Neural progenitor cell (in vitro differentiated cells): ENCODE results near the gene SERPINA12.

Source experiments
- EZH2 ChIP-seq: fragments of 200-600 bp; sonication (generic); IDR thresholded peaks from 2 replicates; pipeline ENCODE4 v1.6.1; 2017; ENCODE audit warnings: antibody characterized with exemption, mild to moderate bottlenecking, moderate library complexity
- EZH2phosphoT487 ChIP-seq: fragments of 200-600 bp; sonication (generic); IDR thresholded peaks from 2 replicates; pipeline ENCODE4 v1.6.1; 2017; ENCODE audit warnings: antibody characterized with exemption
- TF ChIP-seq, protein P1 (sequence below): fragments of 200-600 bp; sonication (generic); IDR thresholded peaks from 2 replicates; pipeline ENCODE4 v1.5.1; 2017; ENCODE audit warnings: antibody characterized with exemption, mild to moderate bottlenecking

DNA sequence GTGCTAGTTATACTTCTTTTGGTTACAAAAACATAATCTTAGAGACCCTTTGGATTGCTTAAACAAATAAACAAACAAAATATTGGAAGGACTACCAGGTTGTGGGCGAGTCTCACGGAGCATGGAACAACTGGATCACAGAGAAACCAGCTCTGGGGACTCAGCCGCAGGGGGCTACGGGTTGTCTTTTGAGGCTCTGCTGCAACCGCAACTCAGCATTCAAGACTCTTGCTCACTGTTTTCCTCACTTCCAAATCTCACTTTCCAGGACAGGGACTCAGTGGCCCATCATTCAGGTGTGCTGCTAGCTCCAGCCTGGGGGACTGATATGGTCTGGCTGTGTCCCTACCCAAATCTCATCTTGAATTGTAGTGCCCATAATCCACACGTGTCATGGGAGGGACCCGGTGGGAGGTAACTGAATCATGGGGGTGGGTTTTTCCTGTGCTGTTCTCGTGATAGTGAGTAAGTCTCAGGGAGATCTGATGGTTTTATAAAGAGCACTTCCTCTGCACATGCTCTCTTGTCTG is 37.9 kb upstream of the SERPINA12 start:
- TF ChIP-seq, protein P1, sequence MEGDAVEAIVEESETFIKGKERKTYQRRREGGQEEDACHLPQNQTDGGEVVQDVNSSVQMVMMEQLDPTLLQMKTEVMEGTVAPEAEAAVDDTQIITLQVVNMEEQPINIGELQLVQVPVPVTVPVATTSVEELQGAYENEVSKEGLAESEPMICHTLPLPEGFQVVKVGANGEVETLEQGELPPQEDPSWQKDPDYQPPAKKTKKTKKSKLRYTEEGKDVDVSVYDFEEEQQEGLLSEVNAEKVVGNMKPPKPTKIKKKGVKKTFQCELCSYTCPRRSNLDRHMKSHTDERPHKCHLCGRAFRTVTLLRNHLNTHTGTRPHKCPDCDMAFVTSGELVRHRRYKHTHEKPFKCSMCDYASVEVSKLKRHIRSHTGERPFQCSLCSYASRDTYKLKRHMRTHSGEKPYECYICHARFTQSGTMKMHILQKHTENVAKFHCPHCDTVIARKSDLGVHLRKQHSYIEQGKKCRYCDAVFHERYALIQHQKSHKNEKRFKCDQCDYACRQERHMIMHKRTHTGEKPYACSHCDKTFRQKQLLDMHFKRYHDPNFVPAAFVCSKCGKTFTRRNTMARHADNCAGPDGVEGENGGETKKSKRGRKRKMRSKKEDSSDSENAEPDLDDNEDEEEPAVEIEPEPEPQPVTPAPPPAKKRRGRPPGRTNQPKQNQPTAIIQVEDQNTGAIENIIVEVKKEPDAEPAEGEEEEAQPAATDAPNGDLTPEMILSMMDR, result no peak
- TF ChIP-seq EZH2, result no peak
- TF ChIP-seq EZH2phosphoT487, result no peak
